Measurements from ENCODE around the gene SEC14L1. TPM values are rescaled to one million over a fixed set of nuclear protein-coding genes. Genes with fewer than 3 reads are reported as not detected.

SEC14L1 gene
- total RNA-seq, 1 experiment from 2014 or later, result 78.6 TPM

GRCh38 chr17:77119668-77120301 is 21.0 kb upstream of the SEC14L1 start:
- Histone ChIP-seq H3K4me3 (ENCODE audit: low read depth, low read length, poor library complexity, severe bottlenecking) (no peak overlapping the region), H3K9me3 (ENCODE audit: low read depth, low read length, poor library complexity, severe bottlenecking) (no peaks in the 10 kb centered on the region), H3K27me3 (replicated peaks; ENCODE audit: insufficient read depth, low read depth, low read length, poor library complexity) (no peaks in the 10 kb centered on the region), H3K4me1 (ENCODE audit: insufficient read depth, low read length, poor library complexity, severe bottlenecking) (no peaks in the 10 kb centered on the region), H3K27ac (ENCODE audit: low read depth, low read length, poor library complexity, severe bottlenecking) (no peak overlapping the region), H3K36me3 (ENCODE audit: insufficient read depth, low read length, poor library complexity, severe bottlenecking) (no peaks in the 10 kb centered on the region)
- DNase-seq (ENCODE audit: low spot score), result no peak
- TF ChIP-seq CTCF (conservative IDR thresholded peaks at IDR 0.05; ENCODE audit: low read depth, low read length), result no peak
- no peak for TF ChIP-seq EZH2 (IDR thresholded peaks at IDR 0.05; ENCODE audit: borderline replicate concordance, low read depth, low read length, poor library complexity, severe bottlenecking)
- BruUV-seq (replicated peaks), result no TSS peak
- intact Hi-C loops (cut with micrococcal nuclease; ENCODE audit: unreplicated experiment), result no loop called here
- ChIA-PET POLR2A (ENCODE audit: low non-redundant PET) (no interaction called here), CTCF (no interaction called here)

- Histone ChIP-seq H3K9me3 (ENCODE audit: low read depth, low read length, poor library complexity, severe bottlenecking) (no peaks in the 10 kb centered on the region), H3K27ac (ENCODE audit: low read depth, low read length, poor library complexity, severe bottlenecking) (no peak overlapping the region), H3K4me3 (ENCODE audit: low read depth, low read length, poor library complexity, severe bottlenecking) (no peak overlapping the region), H3K4me1 (ENCODE audit: insufficient read depth, low read length, poor library complexity, severe bottlenecking) (no peaks in the 10 kb centered on the region), H3K27me3 (replicated peaks; ENCODE audit: insufficient read depth, low read depth, low read length, poor library complexity) (no peaks in the 10 kb centered on the region), H3K36me3 (ENCODE audit: insufficient read depth, low read length, poor library complexity, severe bottlenecking) (no peaks in the 10 kb centered on the region)
- BruUV-seq (replicated peaks), result no TSS peak
- ChIA-PET CTCF (no interaction called here), POLR2A (ENCODE audit: low non-redundant PET) (no interaction called here)
- DNase-seq (ENCODE audit: low spot score), result no peak
- TF ChIP-seq CTCF (conservative IDR thresholded peaks at IDR 0.05; ENCODE audit: low read depth, low read length) (no peak), EZH2 (IDR thresholded peaks at IDR 0.05; ENCODE audit: borderline replicate concordance, low read depth, low read length, poor library complexity, severe bottlenecking) (no peak)
- intact Hi-C loops (cut with micrococcal nuclease; ENCODE audit: unreplicated experiment), result no loop called here
Measured at GRCh38 chr17:77120868-77121267, 19.9 kb upstream of the SEC14L1 start.

- no peak for TF ChIP-seq CTCF (conservative IDR thresholded peaks at IDR 0.05; ENCODE audit: low read depth, low read length)
- TF ChIP-seq EZH2 (IDR thresholded peaks at IDR 0.05; ENCODE audit: borderline replicate concordance, low read depth, low read length, poor library complexity, severe bottlenecking), result no peak
- Histone ChIP-seq H3K36me3 (ENCODE audit: insufficient read depth, low read length, poor library complexity, severe bottlenecking) (no peaks in the 10 kb centered on the region), H3K4me3 (ENCODE audit: low read depth, low read length, poor library complexity, severe bottlenecking) (no peak overlapping the region), H3K27ac (ENCODE audit: low read depth, low read length, poor library complexity, severe bottlenecking) (no peak overlapping the region), H3K27me3 (replicated peaks; ENCODE audit: insufficient read depth, low read depth, low read length, poor library complexity) (no peaks in the 10 kb centered on the region), H3K9me3 (ENCODE audit: low read depth, low read length, poor library complexity, severe bottlenecking) (no peaks in the 10 kb centered on the region), H3K4me1 (ENCODE audit: insufficient read depth, low read length, poor library complexity, severe bottlenecking) (no peaks in the 10 kb centered on the region)
- POLR2A ChIA-PET (ENCODE audit: low non-redundant PET), result no interaction called here
- no peak for DNase-seq (ENCODE audit: low spot score)
- CTCF ChIA-PET, result interaction anchor here (0.6 kb wide), 1 partner anchor 64 kb away, joined by 3 read pairs; no protein-coding TSS in a partner anchor
- BruUV-seq (replicated peaks), result no TSS peak
- intact Hi-C loops (cut with micrococcal nuclease; ENCODE audit: unreplicated experiment), result no loop called here
Measured at GRCh38 chr17:77124192-77124889, 16.4 kb upstream of the SEC14L1 start.

All from A673 (cell line).